ENCODE measurements around the gene POLR2J.
"Not testable (repeated sequence)": the region's sequence is repeated elsewhere in the genome, so short reads cannot be mapped to it uniquely, and the experiment has no call there.

- not testable (repeated sequence) for TF ChIP-seq POLR2AphosphoS5 (IDR thresholded peaks at IDR 0.05; ENCODE audit: low read depth, low read length); POLR2A (IDR thresholded peaks at IDR 0.05; ENCODE audit: low read depth, low read length); TAF1 (IDR thresholded peaks at IDR 0.05; ENCODE audit: borderline replicate concordance, low read depth, low read length)
These were observed 18.6 kb upstream of the POLR2J start for GRCh38 chr7:102497308-102497707.

Data from GM12892 (cell line).